GM18505 (cell line): ENCODE measurements around the gene CGN.

ENCODE experiments used
- ATAC-seq: cut with Tn5 transposase; IDR thresholded peaks from one replicate; pipeline ENCODE4 v1.9.1; 2021; ENCODE audit not compliant: unreplicated experiment
- POLR2A ChIP-seq: IDR thresholded peaks from 4 replicates; pipeline ENCODE4 v1.6.1; 2011; ENCODE audit warnings: borderline replicate concordance; ENCODE audit not compliant: insufficient read depth, insufficient read length; ENCODE audit errors: extremely low read depth

CGN gene

GRCh38 chr1:151556052-151556451 is 44.9 kb downstream of the CGN start:
- no peak for ATAC-seq
- TF ChIP-seq POLR2A: no peak

DNA sequence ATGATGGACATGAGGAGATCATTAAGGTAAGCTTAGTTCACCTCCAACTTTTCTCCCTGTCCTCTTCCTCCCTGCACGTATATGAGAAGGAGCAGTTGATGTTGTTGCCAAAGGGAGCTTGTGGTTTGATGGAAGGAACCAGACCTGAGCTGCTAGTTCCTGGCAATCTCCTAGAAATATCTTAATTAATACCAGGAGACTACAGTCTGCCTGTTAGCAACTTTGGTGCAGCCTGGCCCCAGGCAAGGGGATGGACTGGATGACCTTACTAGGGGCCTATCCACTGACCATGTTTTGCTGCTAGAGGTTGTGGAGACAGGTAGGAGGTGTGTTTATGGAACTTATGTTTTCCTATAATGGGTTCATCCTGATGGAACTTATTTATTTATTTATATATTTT is 51.5 kb downstream of the CGN start:
- no peak for TF ChIP-seq POLR2A
- ATAC-seq: no peak

DNA sequence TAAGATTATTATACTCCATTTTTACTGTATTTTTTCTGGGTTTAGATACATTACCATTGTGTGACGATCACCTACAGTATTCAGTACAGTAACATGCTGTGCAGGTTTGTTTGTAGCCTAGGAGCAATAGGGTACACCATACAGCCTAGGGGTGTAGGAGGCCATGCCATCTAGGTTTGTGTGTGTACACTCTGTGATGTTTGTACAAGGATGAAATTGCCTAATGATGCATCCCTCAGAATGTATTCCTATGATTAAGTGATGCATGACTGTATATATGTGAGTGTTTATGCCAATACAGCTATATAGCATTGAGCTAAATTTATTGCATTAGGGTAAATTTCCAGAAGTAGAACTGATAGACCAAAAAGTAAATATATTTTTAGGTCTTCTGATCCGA is 52.2 kb downstream of the CGN start:
- TF ChIP-seq POLR2A: no peak

DNA sequence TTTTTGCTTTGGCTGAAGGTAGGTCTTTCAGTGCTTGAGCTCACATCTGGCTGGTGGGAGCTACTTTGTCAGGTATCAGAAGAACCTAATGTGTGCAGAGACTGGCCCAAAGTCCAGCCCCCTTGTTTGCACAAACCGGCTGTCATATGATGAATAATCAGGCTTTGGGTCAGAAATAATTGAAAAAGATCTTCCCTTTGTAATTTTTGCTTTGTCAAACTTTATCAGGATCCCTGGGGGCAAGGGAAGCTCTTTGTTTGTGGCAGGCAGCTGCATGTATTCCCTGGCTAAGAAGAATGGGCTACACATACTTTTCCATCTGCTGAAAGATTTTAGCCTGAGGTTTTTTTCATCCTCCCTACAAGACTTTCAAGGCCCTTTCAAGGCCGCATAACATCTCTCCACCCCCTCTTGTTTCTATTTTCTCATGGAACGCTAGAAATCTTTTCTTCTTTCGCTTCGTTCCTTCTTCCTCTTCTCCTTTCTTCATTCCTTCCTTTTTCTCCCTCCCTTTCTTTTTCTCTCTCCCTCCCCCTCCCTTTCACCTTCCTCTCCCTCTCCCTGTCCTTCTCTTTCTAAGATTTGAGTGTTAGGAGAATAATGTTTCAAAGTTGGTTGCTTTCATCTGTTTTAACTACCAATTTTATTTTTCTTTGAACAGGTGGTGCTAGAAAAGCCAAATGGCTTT is 54.5 kb downstream of the CGN start:
- ATAC-seq: no peak
- TF ChIP-seq POLR2A: no peak

More for the DNA sequence above, 52.2 kb downstream of the CGN start:
- no peak for ATAC-seq

GRCh38 chr1:151568626-151569088 is 57.5 kb downstream of the CGN start:
- no peak for ATAC-seq
- TF ChIP-seq POLR2A: no peak

GRCh38 chr1:151570819-151571218 is 59.6 kb downstream of the CGN start:
- TF ChIP-seq POLR2A: no peak
- no peak for ATAC-seq

- no peak for ATAC-seq
- TF ChIP-seq POLR2A: peak; percentile 13
These were observed 63.7 kb downstream of the CGN start for GRCh38 chr1:151574575-151575529.

GRCh38 chr1:151577173-151577572 is 66.0 kb downstream of the CGN start:
- no peak for ATAC-seq
- no peak for TF ChIP-seq POLR2A

GRCh38 chr1:151578941-151579340 is 67.8 kb downstream of the CGN start:
- ATAC-seq: no peak
- TF ChIP-seq POLR2A: no peak

DNA sequence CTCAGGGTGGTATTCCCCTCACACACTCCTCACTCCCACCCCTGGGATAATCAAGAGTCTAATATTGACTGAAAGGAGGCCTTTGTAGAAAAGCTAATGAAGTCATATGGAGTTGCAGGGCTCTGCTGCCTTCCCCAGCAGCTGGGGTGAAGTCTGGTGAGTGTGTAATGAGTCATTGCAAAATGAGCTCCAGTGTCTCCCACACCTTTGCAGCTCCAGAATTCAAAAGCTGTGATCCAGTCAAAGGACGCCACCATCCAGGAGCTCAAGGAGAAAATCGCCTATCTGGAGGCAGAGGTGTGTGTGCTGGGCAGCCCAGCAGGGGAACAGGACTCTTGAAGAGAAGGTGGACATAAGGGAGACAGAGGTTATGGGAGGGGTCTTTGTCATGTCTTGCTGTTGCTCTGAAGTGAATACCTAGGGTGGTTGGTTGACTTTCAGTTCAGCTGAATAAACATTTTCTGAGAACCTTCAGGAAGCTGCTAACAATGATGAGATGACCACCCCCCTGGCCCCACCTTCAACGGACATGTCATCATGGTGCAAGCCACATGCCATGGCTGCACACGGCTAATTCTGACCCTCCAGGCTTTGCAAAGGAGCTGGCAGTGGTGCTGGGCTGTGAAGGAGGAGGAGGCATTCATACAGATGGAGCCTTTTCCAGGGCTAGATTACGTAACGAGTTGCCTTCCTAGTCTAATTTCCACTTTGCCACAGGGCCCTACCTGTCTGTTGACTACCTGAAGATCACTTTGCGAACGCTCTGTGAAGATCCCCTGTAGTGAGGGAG is 68.4 kb downstream of the CGN start:
- no peak for ATAC-seq
- TF ChIP-seq POLR2A: no peak

- no peak for ATAC-seq
- no peak for TF ChIP-seq POLR2A
These were observed 70.3 kb downstream of the CGN start for GRCh38 chr1:151581451-151581850.

DNA sequence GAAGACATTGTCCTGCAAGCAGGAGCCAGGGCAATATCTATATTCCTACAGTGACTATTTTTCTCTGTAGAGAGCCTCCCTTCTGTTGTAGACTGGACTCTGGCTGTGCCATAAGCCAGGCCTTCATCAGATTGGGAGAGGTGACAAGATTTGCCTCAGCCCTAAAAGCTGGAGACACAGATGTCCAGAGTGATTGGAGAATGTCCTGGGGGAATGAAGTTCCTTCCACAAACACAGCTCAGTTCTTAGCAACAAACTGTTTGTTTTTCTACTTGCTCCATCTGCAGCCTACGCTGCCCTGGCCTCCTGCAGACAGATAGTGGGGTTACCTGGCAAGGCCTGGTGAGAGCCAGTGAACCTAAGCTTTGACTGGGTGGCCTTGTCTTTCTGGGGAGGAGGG is 70.7 kb downstream of the CGN start:
- no peak for TF ChIP-seq POLR2A
- no peak for ATAC-seq

- TF ChIP-seq POLR2A: no peak
- ATAC-seq: no peak
These were observed 72.6 kb downstream of the CGN start for GRCh38 chr1:151583796-151584195.
